Fibroblast of skin of left quadriceps (primary cell): ENCODE data around the gene C3.
"Not testable (repeated sequence)": the region's sequence is repeated elsewhere in the genome, so short reads cannot be mapped to it uniquely, and the experiment has no call there.

Experiments used
- DNase-seq, 2 experiments: peaks; one replicate each; pipeline ENCODE4 v3.0.0-alpha.2; 2013; ENCODE audit warnings: low read depth in 2 of 2

The C3 gene

GRCh38 chr19:6693056-6693471 lies 27.4 kb downstream of the C3 start:
- no peak for DNase-seq

GRCh38 chr19:6692027-6692426 lies 28.4 kb downstream of the C3 start:
- no peak for DNase-seq

GRCh38 chr19:6691342-6691741 lies 29.1 kb downstream of the C3 start:
- DNase-seq, result no peak

- no peak for DNase-seq
These were observed 30.1 kb downstream of the C3 start for GRCh38 chr19:6690160-6690885.

GRCh38 chr19:6687114-6687513 lies 33.3 kb downstream of the C3 start:
- no peak for DNase-seq

- DNase-seq, result no peak
These were observed 33.8 kb downstream of the C3 start for GRCh38 chr19:6686628-6686975.

GRCh38 chr19:6685962-6686627 lies 34.4 kb downstream of the C3 start:
- DNase-seq, result no peak

- no peak for DNase-seq
These were observed 35.0 kb downstream of the C3 start for GRCh38 chr19:6685482-6685881.

- no peak for DNase-seq
These were observed 36.5 kb downstream of the C3 start for GRCh38 chr19:6683971-6684370.

- DNase-seq, result no peak
These were observed 37.8 kb downstream of the C3 start for GRCh38 chr19:6682607-6683128.

- no peak for DNase-seq
These were observed 40.3 kb downstream of the C3 start for GRCh38 chr19:6680141-6680540.

GRCh38 chr19:6679139-6679538 lies 41.3 kb downstream of the C3 start:
- no peak for DNase-seq

- no peak for DNase-seq
These were observed 41.8 kb downstream of the C3 start for GRCh38 chr19:6678690-6679109.

GRCh38 chr19:6677883-6678689 lies 42.4 kb downstream of the C3 start:
- no peak for DNase-seq

- no peak for DNase-seq
These were observed 43.0 kb downstream of the C3 start for GRCh38 chr19:6677495-6677882.

- DNase-seq, result no peak
These were observed 44.2 kb downstream of the C3 start for GRCh38 chr19:6676288-6676687.

- peak; percentile 30 to 32 for DNase-seq
These were observed 45.6 kb downstream of the C3 start for GRCh38 chr19:6674868-6675305.

- DNase-seq, result not testable (repeated sequence)
These were observed 46.0 kb downstream of the C3 start for GRCh38 chr19:6674408-6674807.

GRCh38 chr19:6672693-6673290 lies 47.7 kb downstream of the C3 start:
- no peak for DNase-seq

GRCh38 chr19:6671960-6672359 lies 48.5 kb downstream of the C3 start:
- no peak for DNase-seq

GRCh38 chr19:6668691-6669090 lies 51.8 kb downstream of the C3 start:
- DNase-seq, result no peak

GRCh38 chr19:6667114-6667627 lies 53.3 kb downstream of the C3 start:
- DNase-seq, result no peak
